Activated gamma-delta T cell treated with anti-CD3 and anti-CD28 coated beads, Interleukin-2, amount 50 U/mL, for 16 hours (primary cell): ENCODE measurements around the gene RUBCN.
"Not testable (repeated sequence)": the region's sequence is repeated elsewhere in the genome, so short reads cannot be mapped to it uniquely, and the experiment has no call there.

Experiments
- DNase-seq: peaks from one replicate; pipeline ENCODE4 v3.0.0-alpha.2; 2020; ENCODE audit warnings: low read depth

RUBCN gene

DNA sequence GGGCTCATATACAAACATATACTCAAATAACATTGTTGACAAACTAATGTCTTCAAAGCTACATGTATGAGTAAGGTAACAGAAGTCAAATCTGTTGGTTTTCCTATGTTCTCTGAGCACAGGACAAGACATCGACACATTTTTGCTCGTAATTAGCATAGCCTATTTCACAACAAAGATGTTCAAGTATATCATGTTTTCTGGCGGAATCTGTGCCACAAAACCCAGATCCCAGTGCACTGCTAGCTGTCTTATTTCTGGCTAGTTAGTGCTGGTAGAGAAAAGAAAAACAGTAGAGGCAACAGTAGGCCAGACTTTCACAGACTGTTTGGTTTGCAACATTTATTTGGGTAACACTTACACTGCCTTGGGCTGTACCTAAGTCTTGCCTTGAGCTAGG lies 51.2 kb downstream of the RUBCN start:
- no peak for DNase-seq

DNA sequence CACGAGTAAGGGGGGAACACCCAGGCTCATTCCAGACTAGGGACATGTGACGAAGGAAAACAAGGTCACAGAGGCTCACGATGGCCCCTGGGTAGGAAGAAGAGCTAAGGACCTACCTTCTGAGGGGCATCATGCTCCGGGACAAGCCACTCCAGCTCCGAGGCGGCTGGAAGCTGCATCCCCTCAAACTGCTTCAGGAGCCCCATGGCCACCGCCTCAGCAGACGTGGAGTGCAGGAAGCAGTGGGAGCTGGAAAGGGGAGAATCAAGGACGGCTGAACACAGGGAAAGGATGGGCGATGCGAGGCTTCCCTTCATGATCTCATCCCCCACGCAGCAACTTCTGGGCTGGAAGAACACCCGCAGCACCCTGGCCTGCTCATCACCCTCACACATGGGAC lies 53.5 kb downstream of the RUBCN start:
- DNase-seq: no peak

DNA sequence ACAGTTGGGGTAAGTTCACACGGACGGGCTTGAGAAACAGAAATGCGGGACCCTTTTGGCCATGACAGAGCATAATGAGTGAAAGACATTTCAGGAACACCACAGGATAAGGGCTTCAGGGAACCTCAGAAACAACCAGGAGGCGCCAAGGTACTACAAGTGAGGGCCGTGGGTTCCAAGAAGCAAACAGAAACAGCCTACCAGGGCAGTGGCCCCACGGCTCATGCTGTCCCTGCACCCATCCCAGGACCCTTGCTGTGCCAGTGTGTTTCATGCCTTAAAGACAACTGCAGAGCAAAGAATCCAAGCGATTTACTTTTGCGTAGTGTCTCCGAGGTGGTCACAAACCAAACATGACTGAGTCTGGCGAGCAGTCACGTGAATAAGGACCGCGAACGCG lies 54.0 kb downstream of the RUBCN start:
- DNase-seq: no peak

DNA sequence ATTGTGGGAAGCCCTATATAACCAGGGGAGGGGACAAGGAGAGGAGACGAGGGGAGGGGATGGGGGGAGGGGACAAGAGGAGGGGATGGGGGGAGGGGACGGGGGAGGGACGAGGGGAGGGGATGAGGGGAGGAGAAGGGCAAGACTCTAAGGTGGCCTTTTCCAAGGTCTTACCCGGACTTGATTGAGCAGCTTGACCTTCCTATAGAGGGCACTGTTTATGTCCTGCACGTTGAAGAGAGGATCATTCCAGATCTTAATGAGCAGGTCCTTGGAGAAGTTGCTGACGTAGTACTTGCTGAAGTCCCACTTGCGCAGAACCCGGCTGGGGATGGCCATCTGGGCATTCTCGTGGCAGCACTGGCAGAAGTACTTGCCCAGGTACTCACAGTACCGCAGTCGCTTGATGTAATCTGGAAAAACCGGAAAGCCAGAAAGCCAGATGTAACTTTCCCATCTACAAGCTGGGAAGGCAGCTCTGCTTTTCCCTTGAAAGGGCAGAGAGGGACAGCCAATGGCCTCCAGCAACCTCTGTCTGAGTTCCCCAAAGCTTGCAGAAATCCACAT lies 55.7 kb downstream of the RUBCN start:
- no peak for DNase-seq

DNA sequence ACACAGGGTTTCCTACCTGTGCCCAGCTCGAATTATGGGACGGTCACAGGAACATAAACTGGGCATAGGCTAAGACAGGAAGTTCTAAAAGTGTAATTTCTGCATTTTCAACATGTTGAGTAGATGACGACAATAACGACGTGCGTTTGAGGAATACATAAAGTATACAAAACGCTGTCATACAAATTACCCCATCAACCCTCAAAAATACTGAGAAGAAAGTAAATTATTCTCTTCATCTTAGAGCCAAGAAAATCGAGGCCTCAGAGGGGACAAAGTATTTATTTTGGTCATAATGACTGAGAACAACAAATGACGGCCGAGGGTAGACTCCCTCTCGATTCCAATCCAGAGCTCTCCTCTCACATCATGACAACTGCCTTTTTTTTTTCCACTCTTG lies 60.8 kb downstream of the RUBCN start:
- DNase-seq: no peak

DNA sequence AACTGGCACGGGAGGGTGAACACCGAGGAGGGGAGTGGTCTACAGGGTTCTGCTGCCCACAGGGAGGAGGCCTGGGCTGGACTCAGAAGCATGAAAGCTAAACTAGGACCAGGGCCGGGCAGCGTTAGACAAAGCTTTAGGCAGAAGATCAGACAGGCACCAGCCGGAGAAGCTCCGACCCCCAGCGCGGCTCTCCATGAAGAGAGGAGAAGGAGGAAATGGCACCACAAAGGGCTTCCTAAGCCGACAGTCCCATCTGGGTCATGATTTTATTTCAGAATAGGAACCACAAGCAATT lies 61.2 kb downstream of the RUBCN start:
- DNase-seq: no peak

DNA sequence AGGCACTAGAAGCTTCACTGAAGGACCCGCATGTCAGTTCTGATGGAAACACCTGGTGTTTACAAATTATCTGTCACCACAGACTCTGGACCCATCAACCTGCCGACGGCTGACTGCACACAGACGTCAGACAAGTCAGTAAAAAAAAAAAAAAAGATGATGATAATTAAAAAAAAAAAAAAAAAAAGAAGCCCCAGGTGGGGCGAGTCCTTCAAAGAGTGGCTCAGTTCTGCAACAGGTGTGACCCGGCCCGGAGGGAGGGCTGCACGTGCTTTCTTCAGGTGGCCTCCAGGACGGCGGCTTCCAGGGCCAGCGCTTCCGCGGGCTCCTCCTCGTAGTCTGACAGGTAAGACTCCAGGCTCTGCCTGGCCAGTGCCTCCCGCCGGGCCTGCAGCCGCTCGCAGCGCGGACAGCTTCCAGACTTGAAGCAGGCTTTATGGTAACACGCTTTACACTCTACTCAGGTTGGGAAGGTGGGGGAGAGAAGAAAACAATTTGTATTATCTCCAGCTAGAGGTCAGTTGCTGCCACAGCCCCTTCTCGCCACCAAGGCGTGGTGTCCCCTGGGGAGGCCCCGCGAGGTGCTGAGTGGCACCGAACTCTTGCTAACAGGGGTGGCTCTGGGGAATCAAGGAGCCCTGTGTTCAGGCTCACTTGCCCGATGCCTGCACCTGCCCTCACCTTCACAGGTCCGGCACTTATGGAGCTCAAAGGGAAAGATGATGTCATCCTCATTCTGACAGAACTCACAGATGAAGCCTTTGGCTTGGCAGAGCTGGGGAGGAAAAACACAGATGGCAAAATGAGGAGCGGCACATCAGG lies 61.8 kb downstream of the RUBCN start:
- DNase-seq: no peak

DNA sequence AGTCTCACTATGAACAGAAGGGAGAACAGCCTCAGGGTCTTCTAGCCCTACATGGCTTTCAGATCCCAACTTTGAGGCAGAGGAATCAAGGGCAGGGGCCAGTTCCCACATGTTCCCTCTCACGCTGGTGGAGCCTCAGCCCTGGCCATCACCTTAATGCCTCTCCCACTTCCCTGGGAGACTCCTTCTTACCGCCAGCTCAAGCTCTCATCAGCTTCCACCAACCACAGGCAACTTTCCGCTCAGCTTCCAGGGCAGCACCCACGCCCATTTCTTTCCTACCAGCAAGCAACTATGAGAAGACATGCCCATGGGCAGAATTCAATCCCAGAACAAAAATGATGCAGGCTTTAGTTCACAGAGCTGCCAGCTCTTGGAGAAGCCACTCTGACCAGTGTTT lies 63.5 kb downstream of the RUBCN start:
- DNase-seq: no peak

DNA sequence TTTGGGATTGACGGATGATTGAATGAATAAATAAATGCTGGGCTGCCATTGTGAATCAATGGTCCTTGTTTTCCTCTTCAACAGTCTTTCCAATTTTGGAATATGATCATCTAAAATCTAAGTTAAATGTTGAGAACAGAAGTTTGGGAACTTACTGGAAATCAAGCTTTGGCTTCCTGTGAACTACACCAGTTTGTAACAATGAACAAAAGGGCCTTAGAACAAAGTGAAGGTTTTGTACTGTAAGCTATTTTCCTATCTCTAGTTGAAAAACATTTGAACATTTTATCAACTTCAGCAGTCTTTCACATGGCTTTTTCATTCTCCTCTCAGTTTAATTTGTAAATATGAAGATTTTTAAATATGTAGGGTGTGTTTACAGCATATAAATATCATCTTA lies 66.3 kb downstream of the RUBCN start:
- DNase-seq: no peak

DNA sequence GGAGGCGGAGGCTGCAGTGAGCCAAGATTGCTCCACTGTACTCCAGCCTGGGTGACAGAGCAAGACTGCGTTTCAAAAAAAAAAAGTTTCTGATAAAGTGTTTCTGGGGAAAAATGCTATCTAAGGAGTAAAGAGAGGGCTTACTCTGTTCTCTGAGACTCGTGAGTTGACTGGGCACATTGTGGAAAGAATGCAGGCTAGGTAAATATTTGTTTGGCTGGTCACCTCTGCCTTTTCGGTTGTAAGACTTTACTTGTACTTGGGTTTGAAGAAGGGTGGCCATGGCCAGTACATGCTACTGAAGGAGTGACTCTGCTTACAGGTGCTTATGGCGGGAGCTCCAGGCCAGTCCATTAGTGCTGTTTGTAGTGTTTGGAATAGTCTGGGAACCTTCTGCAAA lies 68.7 kb downstream of the RUBCN start:
- no peak for DNase-seq

DNA sequence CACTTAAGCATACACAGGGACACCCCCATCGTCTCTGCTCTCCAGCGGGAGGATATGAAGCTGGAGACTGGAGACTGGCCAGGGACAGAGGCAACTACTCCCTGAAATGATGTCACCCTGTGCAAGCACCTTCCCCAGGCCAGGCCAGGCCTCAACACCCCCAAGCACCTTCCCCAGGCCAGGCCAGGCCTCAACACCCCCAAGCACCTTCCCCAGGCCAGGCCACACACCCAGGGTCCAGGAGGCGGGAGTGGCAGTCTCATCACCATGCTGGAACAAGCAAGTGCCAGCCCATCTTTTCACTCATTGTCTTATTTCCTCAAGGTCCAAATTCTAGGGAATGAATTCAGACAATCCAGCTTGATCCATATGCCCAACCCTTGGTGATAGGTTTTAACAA lies 69.4 kb downstream of the RUBCN start:
- not testable (repeated sequence) for DNase-seq

DNA sequence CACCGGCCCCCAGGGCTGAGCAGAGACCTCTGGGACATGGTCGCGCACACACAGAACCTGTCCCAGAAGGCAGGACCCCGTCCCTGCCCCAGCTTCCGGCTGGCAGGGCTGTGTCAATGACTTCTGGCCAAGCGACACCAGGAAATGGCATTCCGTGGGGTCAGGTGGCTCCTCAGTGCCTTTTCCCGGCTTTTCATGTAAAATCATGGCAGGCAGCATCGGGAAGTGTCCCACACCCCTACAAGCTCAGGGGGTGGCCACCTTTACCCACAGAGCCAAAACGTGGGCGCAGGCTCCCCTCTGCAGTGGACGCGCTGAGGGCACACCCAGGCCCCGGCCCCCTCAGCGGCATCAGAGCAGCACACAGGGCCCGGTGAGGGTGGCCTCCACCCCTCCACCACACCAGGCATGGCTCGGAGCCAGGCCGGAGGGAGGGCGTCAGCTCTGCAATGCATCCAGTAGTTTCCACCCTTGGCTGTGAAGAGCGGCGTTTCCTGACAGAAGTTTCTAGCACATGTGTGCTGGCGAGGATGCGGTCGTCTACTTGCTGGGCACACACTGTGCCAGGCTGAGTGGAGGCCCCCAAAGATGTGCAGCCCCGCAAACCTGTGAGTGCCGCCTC lies 70.4 kb downstream of the RUBCN start:
- not testable (repeated sequence) for DNase-seq

DNA sequence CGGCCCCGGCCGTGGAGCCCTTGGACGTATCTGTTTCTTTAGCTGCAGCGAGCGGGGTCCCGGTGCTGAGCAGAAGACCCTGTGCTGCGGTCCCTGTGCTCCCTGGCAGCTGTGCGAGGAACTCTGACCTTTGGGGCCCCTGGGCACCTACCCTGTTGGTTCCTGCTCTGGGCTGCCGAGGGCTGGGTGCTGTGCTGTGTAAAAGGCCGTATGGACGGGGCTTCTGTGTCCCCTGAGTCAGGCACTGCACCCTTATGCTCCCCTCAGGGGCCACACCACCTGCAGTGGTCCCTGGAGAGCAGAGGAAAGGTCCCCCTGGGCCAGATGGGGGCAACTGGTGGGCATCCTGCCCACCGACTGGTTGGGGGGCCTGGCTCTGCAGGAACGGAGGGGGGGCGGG lies 71.2 kb downstream of the RUBCN start:
- not testable (repeated sequence) for DNase-seq

DNA sequence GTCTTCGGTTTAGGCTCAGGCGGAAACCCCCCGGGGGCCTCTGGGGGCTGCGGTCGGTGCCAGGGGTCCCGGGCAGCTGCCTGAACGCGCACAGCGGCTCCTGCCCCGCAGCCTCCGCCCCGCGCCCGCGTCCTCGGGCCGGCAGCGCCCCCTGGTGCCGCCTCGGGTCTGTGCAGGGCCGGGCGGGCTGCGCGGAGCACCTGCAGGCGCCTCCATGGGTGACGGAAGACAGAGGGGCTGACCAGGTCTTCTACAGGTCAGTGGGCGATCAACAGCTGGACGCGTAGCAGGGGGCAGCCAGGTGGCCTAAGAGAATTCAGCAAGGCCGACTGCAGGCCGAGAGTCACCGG lies 71.6 kb downstream of the RUBCN start:
- not testable (repeated sequence) for DNase-seq

DNA sequence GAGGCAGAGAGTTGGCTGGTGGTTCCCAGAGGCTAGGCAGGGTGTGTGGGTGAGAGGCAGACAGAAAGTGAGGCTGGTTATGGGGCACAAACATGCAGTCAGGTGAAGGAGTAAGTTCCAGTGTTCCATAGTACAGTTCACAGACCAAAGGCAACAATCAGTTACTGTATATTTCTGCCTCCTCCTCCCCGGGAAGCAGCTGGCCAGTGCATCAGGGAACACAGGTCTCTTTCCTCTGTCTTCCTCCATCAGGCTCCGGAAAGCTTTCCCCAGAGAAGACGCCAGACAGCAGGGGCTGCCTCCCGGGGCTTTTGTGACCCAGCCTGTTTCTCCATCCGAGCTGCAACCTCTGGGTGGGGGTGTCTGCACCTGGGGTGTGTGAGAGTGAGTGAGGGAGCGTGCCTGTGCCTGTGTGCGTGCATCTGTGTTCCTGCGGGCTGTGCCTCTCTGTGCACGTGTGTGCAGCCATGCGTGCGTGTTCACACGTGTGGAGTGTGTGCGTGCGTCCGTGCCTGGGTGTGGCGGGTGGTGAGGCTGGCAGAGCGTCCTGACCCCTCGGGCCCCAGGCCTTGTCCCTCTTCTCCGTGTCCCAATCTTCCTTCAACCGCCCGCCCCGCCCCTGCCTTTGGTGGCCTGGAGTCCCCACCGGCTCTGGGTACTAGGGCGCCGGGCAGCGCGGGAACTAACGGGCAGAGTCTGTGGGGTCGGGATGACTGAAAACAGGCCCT lies 72.1 kb downstream of the RUBCN start:
- DNase-seq: not testable (repeated sequence)

DNA sequence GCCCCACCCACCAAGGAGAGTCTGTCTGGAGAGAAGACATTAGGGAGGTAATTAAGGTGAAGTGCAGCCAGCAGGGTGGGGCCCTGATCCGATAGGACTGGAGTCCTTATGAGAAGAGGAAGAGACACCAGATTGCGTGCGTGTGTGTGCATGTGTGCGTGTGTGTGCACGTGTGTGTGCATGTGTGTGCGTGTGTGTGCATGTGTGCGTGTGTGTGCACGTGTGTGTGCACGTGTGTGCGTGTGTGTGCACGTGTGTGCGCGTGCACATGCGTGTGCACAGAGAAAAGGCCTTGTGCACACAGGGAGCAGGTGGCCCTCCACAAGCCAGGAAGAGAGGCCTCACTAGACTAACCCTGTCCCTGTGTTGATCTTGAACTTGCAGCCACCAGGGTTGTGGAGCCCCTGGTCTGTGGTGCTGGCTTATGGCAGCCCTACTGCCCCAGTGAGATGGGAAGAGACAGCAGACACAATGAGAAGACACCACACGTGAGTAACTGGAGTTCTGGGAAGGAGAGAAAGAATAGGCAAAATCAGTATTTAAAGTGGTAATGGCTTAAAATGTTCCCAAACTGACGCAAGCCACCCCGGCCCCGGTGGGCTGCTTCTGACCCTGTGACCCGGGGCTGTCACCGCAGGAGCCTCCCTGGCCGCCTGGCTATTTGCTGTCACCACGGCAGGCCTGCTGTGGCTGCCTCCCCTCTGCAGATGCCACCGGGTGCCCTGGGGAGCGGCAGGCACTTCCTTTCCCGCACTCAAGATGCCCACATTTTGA lies 73.2 kb downstream of the RUBCN start:
- DNase-seq: not testable (repeated sequence)

DNA sequence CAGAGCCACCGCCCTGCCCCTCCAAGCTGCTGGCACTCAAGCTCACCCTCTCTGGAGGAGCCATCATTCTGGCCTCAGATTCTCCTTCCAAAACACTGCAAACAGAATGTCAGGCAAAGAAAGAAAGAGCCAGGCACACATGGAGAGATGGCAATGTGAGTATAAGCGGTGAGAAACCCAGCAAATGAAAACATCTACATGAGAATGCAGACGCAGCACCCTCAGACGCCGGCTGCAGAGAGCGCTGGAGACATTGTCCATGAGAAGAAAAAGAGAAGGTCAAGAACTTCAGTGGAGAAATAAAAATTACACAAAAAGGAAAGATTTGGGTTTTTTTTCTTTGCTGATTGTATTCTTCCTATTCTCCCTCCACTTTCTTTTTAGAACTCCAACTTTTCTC lies 74.4 kb downstream of the RUBCN start:
- not testable (repeated sequence) for DNase-seq

DNA sequence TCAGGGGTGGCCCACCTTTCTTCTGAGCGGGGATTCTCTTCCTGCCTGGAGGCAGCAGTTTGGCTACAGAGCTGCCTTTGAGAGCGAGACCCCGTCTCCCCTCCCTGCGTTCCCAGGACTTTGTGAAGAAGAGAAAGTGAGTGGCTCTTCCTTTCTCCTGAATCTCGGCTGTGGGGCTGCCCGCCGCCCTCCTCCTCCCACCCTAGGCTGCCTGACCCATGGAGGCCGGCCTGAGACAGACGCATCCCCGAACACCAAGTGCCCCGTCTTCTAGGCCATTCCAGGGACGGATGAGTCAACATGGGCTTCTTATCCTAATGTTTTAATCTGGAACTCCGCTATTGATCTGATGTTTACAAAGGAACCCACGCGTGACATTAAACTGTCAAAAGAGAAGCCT lies 74.8 kb downstream of the RUBCN start:
- DNase-seq: not testable (repeated sequence)

DNA sequence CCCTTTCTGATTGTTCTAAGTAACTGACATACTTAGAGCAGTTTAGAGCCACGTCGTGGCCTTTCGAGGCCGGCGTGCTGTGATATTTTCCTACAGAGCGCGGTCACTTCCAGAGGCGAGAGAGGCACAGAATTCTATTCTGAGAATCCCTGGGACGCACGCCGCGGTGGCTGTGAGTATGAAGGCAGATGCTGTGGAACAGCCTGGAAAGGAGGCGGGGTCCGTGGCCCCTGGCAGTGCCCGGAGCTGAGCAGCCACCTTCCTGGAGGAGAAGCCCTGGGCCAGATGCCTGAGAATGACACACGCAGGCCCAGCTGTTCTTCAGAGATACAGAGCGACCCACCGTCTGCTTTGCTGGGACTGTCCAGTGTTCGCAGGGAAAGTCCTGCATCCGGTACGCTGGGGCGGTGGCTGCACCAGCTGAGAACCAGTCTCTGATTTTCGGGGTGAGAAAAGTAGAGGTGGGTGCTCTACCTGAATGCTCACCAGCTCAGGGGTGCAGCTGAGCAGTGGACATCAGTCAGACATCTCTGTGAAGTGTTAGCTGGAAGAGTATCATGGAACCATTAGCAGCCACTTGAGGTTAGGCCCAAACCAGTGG lies 75.4 kb downstream of the RUBCN start:
- not testable (repeated sequence) for DNase-seq

DNA sequence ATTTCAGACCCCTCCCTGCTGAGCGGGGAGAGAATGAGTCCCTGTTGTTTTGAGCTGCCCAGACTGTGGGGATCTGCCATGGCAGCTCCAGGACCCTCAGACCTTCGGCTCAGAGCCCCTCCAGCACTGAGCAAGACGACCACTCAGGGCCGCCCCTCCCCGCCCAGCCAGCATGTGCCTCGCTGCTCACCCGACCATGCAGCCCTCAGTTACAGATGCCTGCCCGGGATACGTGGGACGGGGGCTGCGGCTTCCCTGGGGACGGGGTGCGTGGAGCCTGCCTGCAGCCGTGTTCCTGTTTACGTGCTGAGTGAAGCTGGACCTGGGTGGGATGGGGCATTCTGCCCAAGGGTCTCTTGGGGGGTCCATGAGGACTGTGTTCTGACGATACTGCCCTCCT lies 77.0 kb downstream of the RUBCN start:
- not testable (repeated sequence) for DNase-seq

DNA sequence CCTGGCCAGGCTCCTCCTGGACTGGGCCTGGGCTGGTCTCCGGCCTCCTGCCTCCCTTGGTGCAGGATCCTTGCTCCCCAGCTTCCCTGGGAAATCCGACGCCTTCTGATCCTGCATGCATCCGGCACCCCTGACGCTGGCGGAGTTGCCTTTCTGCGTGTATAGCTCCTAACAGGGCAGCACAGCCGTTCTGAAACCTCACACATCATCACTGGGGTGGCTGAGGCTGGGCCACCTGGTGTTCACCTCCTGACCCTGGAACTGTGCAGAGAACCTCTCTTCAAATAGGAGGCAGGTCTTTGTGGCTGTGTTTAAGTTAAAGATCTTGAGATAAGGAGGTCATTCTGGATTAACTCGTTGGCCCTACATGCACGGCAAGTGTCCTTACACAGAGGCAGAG lies 77.6 kb downstream of the RUBCN start:
- not testable (repeated sequence) for DNase-seq

DNA sequence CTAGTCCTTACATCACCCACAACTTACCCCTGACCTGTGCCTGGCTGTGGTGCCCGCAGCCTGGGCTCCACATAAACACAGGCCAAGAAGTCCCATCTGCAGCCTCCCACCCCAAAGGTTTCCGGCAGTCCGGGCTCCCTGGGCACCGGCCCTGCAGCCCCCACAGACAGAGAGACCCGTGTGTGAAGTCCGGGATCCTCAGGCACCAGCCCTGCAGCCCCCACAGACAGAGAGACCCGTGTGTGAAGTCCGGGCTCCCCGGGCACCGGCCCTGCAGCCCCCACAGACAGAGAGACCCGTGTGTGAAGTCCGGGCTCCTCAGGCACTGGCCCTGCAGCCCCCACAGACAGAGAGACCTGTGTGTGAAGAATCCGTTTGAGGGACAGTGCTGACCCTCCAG lies 78.0 kb downstream of the RUBCN start:
- not testable (repeated sequence) for DNase-seq
